22Rv1 (cell line): Measurements from ENCODE around the gene KCNJ13.
"Not testable (repeated sequence)": the region's sequence is repeated elsewhere in the genome, so short reads cannot be mapped to it uniquely, and the experiment has no call there.

ENCODE experiments used
- H3K27ac ChIP-seq: fragments of 450-650 bp; 2 replicates; pipeline ENCODE4 v1.5.1; 2017
- ZFX ChIP-seq: fragments of 450-650 bp; IDR thresholded peaks from 2 replicates; pipeline ENCODE4 v1.6.1; 2017; ENCODE audit warnings: antibody characterized with exemption, borderline replicate concordance
- TF ChIP-seq, protein P1 (sequence below): fragments of 450-650 bp; IDR thresholded peaks from 2 replicates; pipeline ENCODE4 v1.5.1; 2017; ENCODE audit warnings: mild to moderate bottlenecking

Gene KCNJ13

GRCh38 chr2:232721261-232721660, 55.1 kb downstream of the KCNJ13 start:
- no peak overlapping the region for H3K27ac ChIP-seq
- TF ChIP-seq ZFX, result no peak
- TF ChIP-seq, protein P1, sequence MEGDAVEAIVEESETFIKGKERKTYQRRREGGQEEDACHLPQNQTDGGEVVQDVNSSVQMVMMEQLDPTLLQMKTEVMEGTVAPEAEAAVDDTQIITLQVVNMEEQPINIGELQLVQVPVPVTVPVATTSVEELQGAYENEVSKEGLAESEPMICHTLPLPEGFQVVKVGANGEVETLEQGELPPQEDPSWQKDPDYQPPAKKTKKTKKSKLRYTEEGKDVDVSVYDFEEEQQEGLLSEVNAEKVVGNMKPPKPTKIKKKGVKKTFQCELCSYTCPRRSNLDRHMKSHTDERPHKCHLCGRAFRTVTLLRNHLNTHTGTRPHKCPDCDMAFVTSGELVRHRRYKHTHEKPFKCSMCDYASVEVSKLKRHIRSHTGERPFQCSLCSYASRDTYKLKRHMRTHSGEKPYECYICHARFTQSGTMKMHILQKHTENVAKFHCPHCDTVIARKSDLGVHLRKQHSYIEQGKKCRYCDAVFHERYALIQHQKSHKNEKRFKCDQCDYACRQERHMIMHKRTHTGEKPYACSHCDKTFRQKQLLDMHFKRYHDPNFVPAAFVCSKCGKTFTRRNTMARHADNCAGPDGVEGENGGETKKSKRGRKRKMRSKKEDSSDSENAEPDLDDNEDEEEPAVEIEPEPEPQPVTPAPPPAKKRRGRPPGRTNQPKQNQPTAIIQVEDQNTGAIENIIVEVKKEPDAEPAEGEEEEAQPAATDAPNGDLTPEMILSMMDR, result no peak

GRCh38 chr2:232720056-232720455, 56.3 kb downstream of the KCNJ13 start:
- not testable (repeated sequence) for H3K27ac ChIP-seq
